ENCODE results near the gene KTN1.

- TF ChIP-seq CTCF (conservative IDR thresholded peaks at IDR 0.05; ENCODE audit: low read depth, low read length), result no peak
- TF ChIP-seq EZH2 (IDR thresholded peaks at IDR 0.05; ENCODE audit: borderline replicate concordance, low read depth, low read length, poor library complexity, severe bottlenecking), result no peak
Measured at GRCh38 chr14:55628426-55628825, 48.4 kb downstream of the KTN1 start.

Measured in A673 (cell line).